ENCODE results near the gene RAD9A. TPM values are rescaled to one million over a fixed set of nuclear protein-coding genes. Genes with fewer than 3 reads are reported as not detected.

Gene RAD9A
- total RNA-seq, 1 donor, result 7.6 TPM

DNA sequence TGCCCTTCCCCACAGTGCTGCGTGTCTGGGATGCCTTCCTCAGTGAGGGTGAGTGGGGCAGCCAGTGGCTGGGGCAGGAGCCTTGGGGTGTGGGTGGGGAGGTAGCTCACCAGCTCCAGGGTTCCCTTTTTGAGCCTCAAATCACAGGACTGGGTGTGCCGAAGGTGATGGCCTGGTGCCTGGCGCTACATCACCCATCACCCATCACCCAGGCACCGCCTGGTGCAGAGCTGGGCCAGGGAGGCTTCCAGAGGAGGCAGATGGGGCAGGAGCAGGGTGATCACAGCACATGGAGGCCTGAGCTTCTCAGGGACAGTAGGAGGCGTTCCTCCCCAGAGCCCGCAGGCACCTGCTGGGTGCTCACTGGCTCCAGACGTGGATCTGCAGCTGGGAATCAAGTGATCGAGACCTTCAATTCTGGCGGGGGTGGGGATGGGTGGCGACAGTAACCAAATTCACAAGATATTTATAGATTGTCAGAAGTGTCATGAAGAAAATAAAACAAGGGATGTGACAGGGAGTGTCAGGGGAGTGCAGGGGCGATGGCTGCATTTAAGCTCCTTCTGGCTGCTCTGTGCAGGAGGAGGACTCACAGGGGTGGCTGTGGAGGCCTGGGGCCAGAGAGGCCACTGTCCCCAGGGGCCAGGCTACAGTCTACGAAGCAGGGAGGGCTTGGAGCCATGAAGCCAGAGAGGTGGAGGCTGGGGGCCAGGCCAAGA, 15.3 kb downstream of the RAD9A start:
- Histone ChIP-seq H3K27ac (ENCODE audit: low read depth, low read length) (no peak overlapping the region), H3K9me3 (ENCODE audit: low read depth, low read length) (no peaks in the 10 kb centered on the region), H3K36me3 (ENCODE audit: insufficient read depth, low read length) (no peaks in the 10 kb centered on the region), H4K20me1 (ENCODE audit: insufficient read depth, low read length) (no peaks in the 10 kb centered on the region), H3K4me2 (ENCODE audit: insufficient read depth, low read length) (no peak overlapping the region), H3K79me2 (ENCODE audit: insufficient read depth, low read length) (no peaks in the 10 kb centered on the region), H3K4me3 (ENCODE audit: insufficient read depth, low read length) (no peak overlapping the region), H2AFZ (ENCODE audit: low read length) (no peak overlapping the region), H3K27me3 (ENCODE audit: insufficient read depth, low read length) (peaks cover 45% of the 10 kb centered on the region), H3K4me1 (ENCODE audit: insufficient read depth, low read length) (peaks cover 5% of the 10 kb centered on the region)
- TF ChIP-seq, protein P1, sequence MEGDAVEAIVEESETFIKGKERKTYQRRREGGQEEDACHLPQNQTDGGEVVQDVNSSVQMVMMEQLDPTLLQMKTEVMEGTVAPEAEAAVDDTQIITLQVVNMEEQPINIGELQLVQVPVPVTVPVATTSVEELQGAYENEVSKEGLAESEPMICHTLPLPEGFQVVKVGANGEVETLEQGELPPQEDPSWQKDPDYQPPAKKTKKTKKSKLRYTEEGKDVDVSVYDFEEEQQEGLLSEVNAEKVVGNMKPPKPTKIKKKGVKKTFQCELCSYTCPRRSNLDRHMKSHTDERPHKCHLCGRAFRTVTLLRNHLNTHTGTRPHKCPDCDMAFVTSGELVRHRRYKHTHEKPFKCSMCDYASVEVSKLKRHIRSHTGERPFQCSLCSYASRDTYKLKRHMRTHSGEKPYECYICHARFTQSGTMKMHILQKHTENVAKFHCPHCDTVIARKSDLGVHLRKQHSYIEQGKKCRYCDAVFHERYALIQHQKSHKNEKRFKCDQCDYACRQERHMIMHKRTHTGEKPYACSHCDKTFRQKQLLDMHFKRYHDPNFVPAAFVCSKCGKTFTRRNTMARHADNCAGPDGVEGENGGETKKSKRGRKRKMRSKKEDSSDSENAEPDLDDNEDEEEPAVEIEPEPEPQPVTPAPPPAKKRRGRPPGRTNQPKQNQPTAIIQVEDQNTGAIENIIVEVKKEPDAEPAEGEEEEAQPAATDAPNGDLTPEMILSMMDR (IDR thresholded peaks at IDR 0.05; ENCODE audit: extremely low read depth, low read depth, low read length), result no peak
- DNase-seq (ENCODE audit: insufficient read length, low spot score, missing footprints), result peak; percentile 96

DNA sequence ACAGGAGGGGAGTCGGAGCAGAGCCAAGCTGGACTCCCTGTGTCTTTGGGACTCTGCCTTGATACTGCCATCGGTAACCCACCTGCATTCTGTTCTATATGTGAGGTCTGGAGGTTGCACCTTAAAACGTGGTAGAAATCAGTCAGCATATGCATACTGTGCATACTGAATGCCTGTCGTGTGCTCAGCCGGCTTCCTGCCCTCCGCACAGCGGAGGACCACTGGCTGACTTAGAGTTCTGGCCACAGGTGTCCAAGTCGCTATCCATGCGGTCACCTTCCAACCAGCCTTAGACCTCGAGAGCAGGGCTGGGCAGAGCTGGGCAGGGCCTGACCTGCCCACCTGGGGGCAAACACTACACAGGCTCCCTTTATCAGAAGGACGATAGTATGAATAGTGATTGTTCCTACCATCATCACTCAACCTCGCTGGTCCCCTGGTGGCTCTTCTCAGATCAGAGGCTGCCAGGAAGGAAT, 15.9 kb downstream of the RAD9A start:
- H3K9me3 ChIP-seq (ENCODE audit: low read depth, low read length), result no peaks in the 10 kb centered on the region
- no peak overlapping the region for H3K27ac ChIP-seq (ENCODE audit: low read depth, low read length)
- no peak for DNase-seq (ENCODE audit: insufficient read length, low spot score, missing footprints)
- no peak overlapping the region for H3K4me3 ChIP-seq (ENCODE audit: insufficient read depth, low read length)
- H2AFZ ChIP-seq (ENCODE audit: low read length), result no peak overlapping the region
- no peaks in the 10 kb centered on the region for H3K79me2 ChIP-seq (ENCODE audit: insufficient read depth, low read length)
- TF ChIP-seq, protein P1 (IDR thresholded peaks at IDR 0.05; ENCODE audit: extremely low read depth, low read depth, low read length), result no peak
- H3K4me2 ChIP-seq (ENCODE audit: insufficient read depth, low read length), result no peak overlapping the region
- H3K27me3 ChIP-seq (ENCODE audit: insufficient read depth, low read length), result peaks cover 50% of the 10 kb centered on the region
- peaks cover 4% of the 10 kb centered on the region for H3K4me1 ChIP-seq (ENCODE audit: insufficient read depth, low read length)
- H3K36me3 ChIP-seq (ENCODE audit: insufficient read depth, low read length), result no peaks in the 10 kb centered on the region
- H4K20me1 ChIP-seq (ENCODE audit: insufficient read depth, low read length), result no peaks in the 10 kb centered on the region

DNA sequence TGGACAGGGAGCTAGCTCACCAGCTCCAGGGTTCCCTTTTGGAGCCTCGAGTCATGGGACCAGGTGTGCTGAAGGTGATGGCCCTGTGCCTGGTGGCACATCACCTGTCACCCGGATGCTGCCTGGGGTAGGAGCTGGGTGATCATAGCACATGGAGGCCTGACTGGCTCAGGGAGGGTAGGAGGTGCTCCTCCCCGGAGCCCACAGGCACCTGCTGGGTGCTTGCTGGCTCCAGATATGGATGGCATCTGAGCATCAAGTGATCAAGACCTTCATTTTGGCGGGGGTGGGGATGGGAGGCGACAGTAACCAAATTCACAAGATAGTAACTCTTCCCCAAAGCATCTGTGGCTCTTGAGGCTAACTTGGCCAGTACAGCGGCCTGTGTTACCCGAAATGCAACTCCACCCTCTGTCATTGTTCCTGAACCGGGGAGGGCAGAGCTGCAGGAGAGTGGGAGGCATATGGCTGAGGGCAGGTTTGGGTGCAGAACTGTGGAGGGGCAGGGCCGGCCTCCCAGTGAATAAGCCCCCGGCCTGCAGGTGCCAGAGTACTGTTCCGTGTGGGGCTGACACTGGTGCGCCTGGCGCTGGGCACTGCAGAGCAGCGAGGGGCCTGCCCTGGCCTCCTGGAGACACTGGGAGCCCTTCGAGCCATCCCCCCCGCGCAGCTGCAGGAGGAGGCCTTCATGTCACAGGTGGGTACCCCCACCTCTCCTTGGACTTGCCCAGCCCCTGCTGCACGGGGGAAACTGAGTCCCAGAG, 16.8 kb downstream of the RAD9A start:
- H3K27me3 ChIP-seq (ENCODE audit: insufficient read depth, low read length), result peaks cover 57% of the 10 kb centered on the region
- no peak overlapping the region for H2AFZ ChIP-seq (ENCODE audit: low read length)
- H4K20me1 ChIP-seq (ENCODE audit: insufficient read depth, low read length), result no peaks in the 10 kb centered on the region
- H3K4me3 ChIP-seq (ENCODE audit: insufficient read depth, low read length), result no peak overlapping the region
- H3K4me1 ChIP-seq (ENCODE audit: insufficient read depth, low read length), result peaks cover 4% of the 10 kb centered on the region
- no peaks in the 10 kb centered on the region for H3K9me3 ChIP-seq (ENCODE audit: low read depth, low read length)
- no peak overlapping the region for H3K27ac ChIP-seq (ENCODE audit: low read depth, low read length)
- no peaks in the 10 kb centered on the region for H3K36me3 ChIP-seq (ENCODE audit: insufficient read depth, low read length)
- no peaks in the 10 kb centered on the region for H3K79me2 ChIP-seq (ENCODE audit: insufficient read depth, low read length)
- TF ChIP-seq, protein P1 (IDR thresholded peaks at IDR 0.05; ENCODE audit: extremely low read depth, low read depth, low read length), result no peak
- H3K4me2 ChIP-seq (ENCODE audit: insufficient read depth, low read length), result no peak overlapping the region
- no peak for DNase-seq (ENCODE audit: insufficient read length, low spot score, missing footprints)

DNA sequence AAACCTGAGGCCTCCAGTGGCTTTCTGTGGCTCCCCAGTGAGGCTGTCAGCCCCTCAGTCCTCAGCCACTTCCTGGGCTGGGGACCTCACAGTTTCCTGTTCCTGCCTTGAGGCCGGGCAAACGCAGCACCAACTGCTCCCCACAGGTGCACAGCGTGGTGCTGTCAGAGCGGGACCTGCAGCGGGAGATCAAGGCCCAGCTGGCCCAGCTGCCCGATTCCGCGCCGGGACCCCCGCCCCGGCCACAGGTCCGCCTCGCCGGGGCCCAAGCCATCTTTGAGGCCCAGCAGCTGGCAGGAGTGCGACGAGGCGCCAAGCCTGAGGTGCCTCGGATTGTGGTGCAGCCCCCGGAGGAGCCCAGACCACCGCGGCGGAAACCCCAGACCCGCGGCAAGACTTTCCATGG, 17.5 kb downstream of the RAD9A start:
- H3K79me2 ChIP-seq (ENCODE audit: insufficient read depth, low read length), result no peaks in the 10 kb centered on the region
- peaks cover 57% of the 10 kb centered on the region for H3K27me3 ChIP-seq (ENCODE audit: insufficient read depth, low read length)
- H4K20me1 ChIP-seq (ENCODE audit: insufficient read depth, low read length), result no peaks in the 10 kb centered on the region
- H2AFZ ChIP-seq (ENCODE audit: low read length), result no peak overlapping the region
- H3K27ac ChIP-seq (ENCODE audit: low read depth, low read length), result no peak overlapping the region
- no peak for DNase-seq (ENCODE audit: insufficient read length, low spot score, missing footprints)
- no peak overlapping the region for H3K4me3 ChIP-seq (ENCODE audit: insufficient read depth, low read length)
- H3K4me2 ChIP-seq (ENCODE audit: insufficient read depth, low read length), result no peak overlapping the region
- no peaks in the 10 kb centered on the region for H3K36me3 ChIP-seq (ENCODE audit: insufficient read depth, low read length)
- H3K9me3 ChIP-seq (ENCODE audit: low read depth, low read length), result no peaks in the 10 kb centered on the region
- H3K4me1 ChIP-seq (ENCODE audit: insufficient read depth, low read length), result peaks cover 4% of the 10 kb centered on the region
- TF ChIP-seq, protein P1 (IDR thresholded peaks at IDR 0.05; ENCODE audit: extremely low read depth, low read depth, low read length), result no peak
